ENCODE data around the gene LPP. TPM values are rescaled to one million over a fixed set of nuclear protein-coding genes. Genes with fewer than 3 reads are reported as not detected.

LPP gene
- total RNA-seq, 1 experiment from 2014 or later = 54.0 TPM

- Histone ChIP-seq H3K4me3 (replicated peaks in 1 of 2; ENCODE audit: low read depth in 1 of 2, low read length in 2 of 2) (no peak overlapping the region), H3K9me3 (ENCODE audit: control insufficient read depth in 1 of 2, insufficient read depth in 1 of 2, low read depth in 1 of 2, low read length in 2 of 2) (no peaks in the 10 kb centered on the region), H3K36me3 (ENCODE audit: control insufficient read depth in 1 of 2, insufficient read depth in 2 of 2, low read length in 2 of 2) (no peaks in the 10 kb centered on the region), H3K4me1 (ENCODE audit: control insufficient read depth in 1 of 2, insufficient read depth in 2 of 2, low read length in 2 of 2) (peaks cover 10 to 28% of the 10 kb centered on the region in 2 experiments), H4K20me1 (ENCODE audit: insufficient read depth) (no peaks in the 10 kb centered on the region), H2AFZ (ENCODE audit: low read depth, low read length, poor library complexity, severe bottlenecking) (no peak overlapping the region), H3K27ac (ENCODE audit: low read depth, low read length) (no peak overlapping the region), H3K27me3 (ENCODE audit: insufficient read depth, low read length) (no peaks in the 10 kb centered on the region), H3K79me2 (ENCODE audit: insufficient read depth, low read length) (no peaks in the 10 kb centered on the region), H3K4me2 (ENCODE audit: low read length) (no peak overlapping the region), H3K9me2 (ENCODE audit: insufficient read depth) (no peaks in the 10 kb centered on the region), H3K9ac (ENCODE audit: low read length) (no peak overlapping the region)
- intact Hi-C loops (cut with micrococcal nuclease) = no loop called here
- TF ChIP-seq SRF (IDR thresholded peaks at IDR 0.05; ENCODE audit: low read depth) (no peak), SIN3A (IDR thresholded peaks at IDR 0.05; ENCODE audit: low read depth) (no peak), ELF1 (IDR thresholded peaks at IDR 0.05; ENCODE audit: borderline replicate concordance, low read depth) (no peak)
- DNase-seq (ENCODE audit: low read depth, low spot score) (no peak), ATAC-seq (no peak)
- ChIA-PET POLR2A (no interaction called here), CTCF (no interaction called here), RAD21 (ENCODE audit: low non-redundant PET in 1 of 2, low total read pairs in 2 of 2, uncharacterized antibody in 2 of 2, unreplicated experiment in 2 of 2) (no interaction called here)
- no TSS peak for BruUV-seq (replicated peaks)
Measured at GRCh38 chr3:188148318-188148717, 5.6 kb upstream of the LPP start.

GRCh38 chr3:188149587-188149986, 4.4 kb upstream of the LPP start:
- no peak overlapping the region for H2AFZ ChIP-seq (ENCODE audit: low read depth, low read length, poor library complexity, severe bottlenecking)
- no peaks in the 10 kb centered on the region for H3K9me2 ChIP-seq (ENCODE audit: insufficient read depth)
- no peak overlapping the region for H3K9ac ChIP-seq (ENCODE audit: low read length)
- no peaks in the 10 kb centered on the region for H3K36me3 ChIP-seq (ENCODE audit: control insufficient read depth in 1 of 2, insufficient read depth in 2 of 2, low read length in 2 of 2)
- no TSS peak for BruUV-seq (replicated peaks)
- CTCF ChIA-PET = no interaction called here
- H3K9me3 ChIP-seq (ENCODE audit: control insufficient read depth in 1 of 2, insufficient read depth in 1 of 2, low read depth in 1 of 2, low read length in 2 of 2) = no peaks in the 10 kb centered on the region
- H3K27me3 ChIP-seq (ENCODE audit: insufficient read depth, low read length) = no peaks in the 10 kb centered on the region
- POLR2A ChIA-PET = no interaction called here
- H3K79me2 ChIP-seq (ENCODE audit: insufficient read depth, low read length) = peaks cover 5% of the 10 kb centered on the region; the same call in 1 of the 2 replicates
- ATAC-seq = no peak
- intact Hi-C loops (cut with micrococcal nuclease) = no loop called here
- no peak overlapping the region for H3K4me2 ChIP-seq (ENCODE audit: low read length)
- peaks cover 10 to 32% of the 10 kb centered on the region in 2 experiments for H3K4me1 ChIP-seq (ENCODE audit: control insufficient read depth in 1 of 2, insufficient read depth in 2 of 2, low read length in 2 of 2)
- no peak for DNase-seq (ENCODE audit: low read depth, low spot score)
- RAD21 ChIA-PET (ENCODE audit: low non-redundant PET in 1 of 2, low total read pairs in 2 of 2, uncharacterized antibody in 2 of 2, unreplicated experiment in 2 of 2) = no interaction called here
- no peaks in the 10 kb centered on the region for H4K20me1 ChIP-seq (ENCODE audit: insufficient read depth)
- H3K27ac ChIP-seq (ENCODE audit: low read depth, low read length) = no peak overlapping the region
- H3K4me3 ChIP-seq (replicated peaks in 1 of 2; ENCODE audit: low read depth in 1 of 2, low read length in 2 of 2) = no peak overlapping the region
- TF ChIP-seq CTCF (IDR thresholded peaks at IDR 0.05 in 2 of 3, conservative IDR thresholded peaks at IDR 0.05 in 1 of 3; ENCODE audit: borderline replicate concordance in 1 of 3, insufficient read depth in 1 of 3, low read depth in 2 of 3, low read length in 2 of 3) (no peak), TCF7L2 (IDR thresholded peaks at IDR 0.05; ENCODE audit: borderline replicate concordance, extremely low read depth, insufficient read depth, insufficient read length) (no peak), MAX (IDR thresholded peaks at IDR 0.05) (no peak), EZH2 (IDR thresholded peaks at IDR 0.05) (no peak), ELF1 (IDR thresholded peaks at IDR 0.05; ENCODE audit: borderline replicate concordance, low read depth) (no peak), POLR2AphosphoS5 (IDR thresholded peaks at IDR 0.05; ENCODE audit: low read depth, low read length) (no peak), POLR2A (IDR thresholded peaks at IDR 0.05; ENCODE audit: borderline replicate concordance, extremely low read depth, insufficient read depth, insufficient read length) (no peak), SRF (IDR thresholded peaks at IDR 0.05; ENCODE audit: low read depth) (no peak), SP1 (IDR thresholded peaks at IDR 0.05; ENCODE audit: low read depth) (no peak), ZBTB33 (IDR thresholded peaks at IDR 0.05; ENCODE audit: extremely low read depth, insufficient replicate concordance, low read length) (no peak), ZNF274 (IDR thresholded peaks at IDR 0.05; ENCODE audit: low read depth, low read length) (no peak), JUND (IDR thresholded peaks at IDR 0.05) (no peak), EZH2phosphoT487 (IDR thresholded peaks at IDR 0.05; ENCODE audit: borderline replicate concordance) (no peak)
